ENCODE data around the gene CCNA2.

The CCNA2 gene

GRCh38 chr4:121776610-121777401, 46.9 kb downstream of the CCNA2 start:
- Histone ChIP-seq H3K4me1 (ENCODE audit: insufficient read depth, low read length, severe bottlenecking) (no peaks in the 10 kb centered on the region), H3K27me3 (ENCODE audit: insufficient read depth, low read length) (no peaks in the 10 kb centered on the region), H2AFZ (ENCODE audit: low read length) (no peak overlapping the region), H3K9me2 (ENCODE audit: low read depth, low read length) (no peaks in the 10 kb centered on the region), H3K4me3 (ENCODE audit: low read depth, low read length, poor library complexity, severe bottlenecking) (no peak overlapping the region), H4K20me1 (ENCODE audit: insufficient read depth, low read length) (no peaks in the 10 kb centered on the region), H3K4me2 (ENCODE audit: low read length) (no peak overlapping the region), H3F3A (ENCODE audit: insufficient read depth, low read length) (no peaks in the 10 kb centered on the region), H3K9me3 (ENCODE audit: low read length) (no peaks in the 10 kb centered on the region), H3K27ac (ENCODE audit: low read depth, low read length, poor library complexity, severe bottlenecking) (no peak overlapping the region), H3K9ac (ENCODE audit: low read length) (no peak overlapping the region), H3K79me2 (ENCODE audit: insufficient read depth, low read length) (no peaks in the 10 kb centered on the region), H3K36me3 (ENCODE audit: insufficient read depth, low read length) (no peaks in the 10 kb centered on the region)
- TF ChIP-seq EZH2 (IDR thresholded peaks at IDR 0.05; ENCODE audit: borderline replicate concordance, low read length) (no peak), CTCF (IDR thresholded peaks at IDR 0.05; ENCODE audit: low read length) (no peak)

GRCh38 chr4:121773883-121774282, 49.8 kb downstream of the CCNA2 start:
- no peak overlapping the region for H2AFZ ChIP-seq (ENCODE audit: low read length)
- H3K9me2 ChIP-seq (ENCODE audit: low read depth, low read length): no peaks in the 10 kb centered on the region
- H3K36me3 ChIP-seq (ENCODE audit: insufficient read depth, low read length): no peaks in the 10 kb centered on the region
- H3K4me1 ChIP-seq (ENCODE audit: insufficient read depth, low read length, severe bottlenecking): no peaks in the 10 kb centered on the region
- no peak overlapping the region for H3K4me2 ChIP-seq (ENCODE audit: low read length)
- no peak overlapping the region for H3K27ac ChIP-seq (ENCODE audit: low read depth, low read length, poor library complexity, severe bottlenecking)
- no peaks in the 10 kb centered on the region for H3K27me3 ChIP-seq (ENCODE audit: insufficient read depth, low read length)
- no peaks in the 10 kb centered on the region for H3K79me2 ChIP-seq (ENCODE audit: insufficient read depth, low read length)
- H3K9ac ChIP-seq (ENCODE audit: low read length): no peak overlapping the region
- H3K4me3 ChIP-seq (ENCODE audit: low read depth, low read length, poor library complexity, severe bottlenecking): no peak overlapping the region
- TF ChIP-seq EZH2 (IDR thresholded peaks at IDR 0.05; ENCODE audit: borderline replicate concordance, low read length) (no peak), CTCF (IDR thresholded peaks at IDR 0.05; ENCODE audit: low read length) (no peak)
- no peaks in the 10 kb centered on the region for H4K20me1 ChIP-seq (ENCODE audit: insufficient read depth, low read length)
- H3F3A ChIP-seq (ENCODE audit: insufficient read depth, low read length): no peaks in the 10 kb centered on the region
- H3K9me3 ChIP-seq (ENCODE audit: low read length): no peaks in the 10 kb centered on the region

DNA sequence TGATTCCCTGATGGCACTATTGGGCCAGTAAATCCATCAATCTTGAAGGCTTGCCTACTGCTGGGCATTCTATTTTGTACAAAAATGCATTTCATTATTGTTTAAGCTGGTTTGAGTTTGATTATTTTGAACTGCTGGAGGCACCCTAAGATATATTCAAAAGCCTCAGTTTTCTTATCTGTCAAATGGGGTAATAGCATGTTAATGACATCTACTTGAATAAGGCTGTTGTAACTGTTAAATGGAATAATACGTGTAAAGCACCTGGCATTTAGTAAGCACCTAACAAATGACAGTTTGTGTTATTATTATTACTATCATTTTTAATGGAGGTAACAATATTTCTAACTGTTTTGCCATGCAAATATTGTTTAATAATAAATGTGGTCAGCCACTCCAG, 51.8 kb downstream of the CCNA2 start:
- no peaks in the 10 kb centered on the region for H3K9me2 ChIP-seq (ENCODE audit: low read depth, low read length)
- H3K27ac ChIP-seq (ENCODE audit: low read depth, low read length, poor library complexity, severe bottlenecking): no peak overlapping the region
- H3K4me2 ChIP-seq (ENCODE audit: low read length): no peak overlapping the region
- no peak overlapping the region for H3K9ac ChIP-seq (ENCODE audit: low read length)
- H3F3A ChIP-seq (ENCODE audit: insufficient read depth, low read length): no peaks in the 10 kb centered on the region
- H4K20me1 ChIP-seq (ENCODE audit: insufficient read depth, low read length): no peaks in the 10 kb centered on the region
- no peak overlapping the region for H3K4me3 ChIP-seq (ENCODE audit: low read depth, low read length, poor library complexity, severe bottlenecking)
- H3K9me3 ChIP-seq (ENCODE audit: low read length): no peaks in the 10 kb centered on the region
- no peaks in the 10 kb centered on the region for H3K4me1 ChIP-seq (ENCODE audit: insufficient read depth, low read length, severe bottlenecking)
- H3K36me3 ChIP-seq (ENCODE audit: insufficient read depth, low read length): no peaks in the 10 kb centered on the region
- no peak overlapping the region for H2AFZ ChIP-seq (ENCODE audit: low read length)
- H3K27me3 ChIP-seq (ENCODE audit: insufficient read depth, low read length): no peaks in the 10 kb centered on the region
- no peaks in the 10 kb centered on the region for H3K79me2 ChIP-seq (ENCODE audit: insufficient read depth, low read length)
- TF ChIP-seq EZH2 (IDR thresholded peaks at IDR 0.05; ENCODE audit: borderline replicate concordance, low read length) (no peak), CTCF (IDR thresholded peaks at IDR 0.05; ENCODE audit: low read length) (no peak)
